ENCODE results near the gene CFAP97D1. TPM values are rescaled to one million over a fixed set of nuclear protein-coding genes. Genes with fewer than 3 reads are reported as not detected.

The CFAP97D1 gene
- total RNA-seq, 2 donors from 2014 or later = not detected

GRCh38 chr17:43834106-43834505 is 53.9 kb downstream of the CFAP97D1 start:
- Mint-ChIP-seq H3K9me3 (no peaks in the 10 kb centered on the region), H3K27me3 (peaks cover 19% of the 10 kb centered on the region), H3K27ac (no peak overlapping the region), H3K4me3 (peak overlapping the region; percentile 79), H3K4me1 (peaks cover 14% of the 10 kb centered on the region), H3K36me3 (ENCODE audit: low read depth) (no peaks in the 10 kb centered on the region)
- no peak for ATAC-seq (replicated peaks)

Other genes with a start within 250 kb of the CFAP97D1 start
- under 1 TPM; 0.56 to 0.61 TPM for gene ETV4, start 234.1 kb upstream of the CFAP97D1 start, total RNA-seq
- gene MEOX1, start 118.5 kb upstream of the CFAP97D1 start, total RNA-seq = 1 to 10 TPM; 3.3 to 4.8 TPM
- not detected for gene SOST, start 21.6 kb upstream of the CFAP97D1 start, total RNA-seq
- gene DUSP3, start 1.5 kb upstream of the CFAP97D1 start, total RNA-seq = 10 to 100 TPM; 10.5 to 21.5 TPM
- gene MPP3, start 52.7 kb downstream of the CFAP97D1 start, total RNA-seq = under 1 TPM; 0.43 to 0.58 TPM
- gene CD300LG, start 66.7 kb downstream of the CFAP97D1 start, total RNA-seq = not detected
- 1 to 10 TPM; 1.3 to 3.3 TPM for gene MPP2, start 127.1 kb downstream of the CFAP97D1 start, total RNA-seq
- gene PPY, start 162.0 kb downstream of the CFAP97D1 start, total RNA-seq = 1 to 10 TPM in 1 of 2 donors, under 1 TPM in 1; 0.90 to 1.9 TPM
- gene PYY, start 173.5 kb downstream of the CFAP97D1 start, total RNA-seq = not detected
- 1 to 10 TPM in 1 of 2 donors, under 1 TPM in 1; 0.48 to 4.8 TPM for gene NAGS, start 224.2 kb downstream of the CFAP97D1 start, total RNA-seq
- gene TMEM101, start 234.5 kb downstream of the CFAP97D1 start, total RNA-seq = 10 to 100 TPM; 33.0 to 35.1 TPM